SKM-1 (cell line): Measurements from ENCODE around the gene MYO5B.

Source experiments
- DNase-seq: peaks from one replicate; lab custom pipeline; 2025; ENCODE audit not compliant: unreplicated experiment; lab: John Stamatoyannopoulos, UW

MYO5B gene

DNA sequence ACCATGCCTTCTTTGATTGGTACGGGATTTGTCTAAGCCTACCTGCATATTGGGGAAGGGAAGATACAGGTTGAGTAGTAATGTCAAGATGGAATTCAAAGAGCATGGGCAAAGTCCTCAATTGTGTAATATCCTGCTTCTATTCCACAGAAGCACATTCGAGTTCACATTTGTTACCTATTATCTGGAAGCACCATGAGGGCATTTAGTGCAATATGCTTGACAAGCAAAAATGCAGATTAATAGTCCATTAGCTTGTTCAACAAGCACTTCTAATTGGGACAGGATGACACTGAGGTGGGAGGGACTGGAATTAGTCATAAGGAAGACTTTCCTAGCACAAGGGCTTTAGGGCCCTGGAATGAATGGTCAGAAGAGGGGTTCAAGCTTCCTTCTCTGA lies 40.5 kb downstream of the MYO5B start:
- DNase-seq, result no peak

DNA sequence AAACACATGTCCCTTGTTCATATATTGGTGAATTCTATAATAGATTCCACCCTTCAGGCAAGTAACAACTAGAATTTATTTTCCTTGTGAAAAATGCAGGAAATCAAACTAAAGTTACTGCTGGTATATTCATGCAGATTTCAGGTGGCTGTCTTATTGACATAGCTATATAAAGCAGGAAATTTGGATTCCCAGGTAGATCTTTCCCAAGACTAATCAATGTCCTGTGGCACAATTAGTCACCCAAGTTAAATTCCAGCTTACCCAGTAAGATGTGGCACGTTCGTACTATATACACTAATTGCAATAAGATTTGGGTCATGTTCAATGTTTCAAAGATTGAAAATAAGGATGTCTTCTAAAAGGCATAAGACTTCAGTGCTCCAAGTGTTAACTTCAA lies 42.0 kb downstream of the MYO5B start:
- no peak for DNase-seq

DNA sequence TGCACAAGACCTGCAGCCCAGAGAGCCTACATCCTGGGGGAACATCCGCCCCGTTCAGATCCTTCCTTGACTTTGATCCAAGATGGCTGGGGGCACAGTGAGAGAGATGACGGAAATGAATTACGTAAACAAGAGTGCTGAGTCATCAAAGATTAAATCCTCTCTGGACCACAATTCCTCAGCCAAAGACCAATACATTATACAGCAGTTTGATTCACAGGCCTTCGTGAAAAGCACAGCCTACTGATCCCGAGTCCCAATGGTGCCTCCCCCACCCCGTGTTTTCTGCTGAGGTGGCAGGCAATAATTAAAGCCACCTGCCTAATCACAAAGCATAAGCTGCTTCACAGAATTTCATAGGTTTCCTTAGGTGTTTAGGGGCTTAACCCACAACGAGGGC lies 43.0 kb downstream of the MYO5B start:
- DNase-seq, result no peak

DNA sequence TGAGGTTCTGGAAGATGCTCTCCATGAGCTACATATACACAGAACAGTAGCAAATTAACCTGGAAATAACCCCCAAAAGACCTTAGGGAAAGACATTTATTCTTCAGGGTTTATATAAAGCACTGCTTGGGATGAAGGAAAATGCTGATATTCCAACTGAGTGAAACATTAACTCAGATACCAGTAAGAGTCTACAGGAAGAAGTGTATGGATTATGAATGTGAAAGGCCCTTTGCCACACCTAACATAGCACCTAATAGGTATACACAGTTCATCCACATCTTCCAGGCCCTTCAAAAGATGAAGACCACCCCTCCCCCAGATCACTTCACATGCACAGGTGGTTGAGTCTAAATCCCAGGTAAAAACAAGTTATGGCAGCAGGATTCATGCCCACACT lies 50.4 kb downstream of the MYO5B start:
- no peak for DNase-seq

DNA sequence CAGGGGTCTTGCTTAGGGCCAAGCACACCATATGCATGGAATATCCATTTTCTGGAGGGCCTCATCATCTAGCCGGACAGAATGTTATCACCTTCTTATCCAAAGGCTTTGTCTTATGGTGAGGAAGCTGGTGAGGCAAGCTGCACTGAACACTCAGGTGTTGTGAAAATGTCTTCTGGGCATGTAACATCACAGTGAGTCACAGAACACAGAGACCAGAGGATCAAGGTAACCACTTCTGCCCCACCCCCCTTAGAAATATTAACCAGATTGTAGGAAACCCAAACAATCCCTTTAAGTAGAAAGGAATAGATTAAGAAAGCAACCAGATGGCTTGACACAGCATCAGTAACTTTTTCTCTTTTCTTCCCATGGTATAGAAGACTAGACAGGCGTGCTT lies 51.1 kb downstream of the MYO5B start:
- DNase-seq, result no peak

DNA sequence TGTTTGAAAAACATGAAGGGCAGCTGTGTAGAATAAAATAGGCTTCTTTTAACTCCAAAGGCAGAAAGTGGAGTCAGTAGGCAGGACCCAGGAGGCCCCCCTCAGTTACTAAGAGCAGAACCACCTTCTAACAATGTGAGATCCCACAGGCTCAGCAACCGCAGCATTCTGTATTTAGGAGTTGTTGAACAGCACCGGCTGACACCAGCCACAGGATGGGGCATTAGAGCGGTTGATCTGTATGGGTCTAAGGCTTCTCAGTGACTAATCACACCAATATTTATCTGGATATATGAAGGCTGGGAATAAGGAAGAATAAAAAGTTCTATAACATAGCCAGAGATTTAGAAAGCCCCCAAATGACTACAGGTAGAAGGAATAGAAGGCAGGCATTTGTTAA lies 51.7 kb downstream of the MYO5B start:
- no peak for DNase-seq

DNA sequence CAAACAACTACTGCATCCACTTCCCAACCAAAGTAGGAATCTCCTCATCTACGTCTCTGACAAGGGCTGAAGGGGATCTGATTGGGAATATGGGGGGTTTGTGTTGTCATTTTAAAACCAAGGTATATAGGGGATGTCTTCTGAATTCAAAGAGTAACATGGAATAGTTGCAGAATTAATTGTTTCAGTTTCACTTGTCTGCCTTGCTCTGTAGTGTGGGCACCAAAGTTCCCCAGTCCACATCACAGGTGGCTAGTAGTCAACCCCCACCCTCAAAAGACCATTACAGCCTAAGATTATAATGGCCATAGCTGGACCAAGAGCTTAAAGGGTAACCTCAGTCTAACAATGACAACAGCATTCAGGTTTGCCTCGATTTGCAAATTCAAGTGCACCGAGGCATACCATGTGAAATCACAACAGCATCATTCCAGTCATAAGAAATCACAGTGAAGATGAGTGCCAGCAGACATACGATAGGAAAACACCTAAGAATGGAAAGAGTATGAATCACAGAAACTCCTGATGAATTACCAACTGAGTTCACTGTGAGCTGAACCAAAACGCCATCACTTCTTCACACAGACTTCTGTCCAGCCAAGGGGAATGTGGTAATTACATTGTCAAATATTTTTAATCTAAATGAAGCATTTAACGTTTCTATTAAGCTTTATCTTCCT lies 52.4 kb downstream of the MYO5B start:
- DNase-seq, result no peak

DNA sequence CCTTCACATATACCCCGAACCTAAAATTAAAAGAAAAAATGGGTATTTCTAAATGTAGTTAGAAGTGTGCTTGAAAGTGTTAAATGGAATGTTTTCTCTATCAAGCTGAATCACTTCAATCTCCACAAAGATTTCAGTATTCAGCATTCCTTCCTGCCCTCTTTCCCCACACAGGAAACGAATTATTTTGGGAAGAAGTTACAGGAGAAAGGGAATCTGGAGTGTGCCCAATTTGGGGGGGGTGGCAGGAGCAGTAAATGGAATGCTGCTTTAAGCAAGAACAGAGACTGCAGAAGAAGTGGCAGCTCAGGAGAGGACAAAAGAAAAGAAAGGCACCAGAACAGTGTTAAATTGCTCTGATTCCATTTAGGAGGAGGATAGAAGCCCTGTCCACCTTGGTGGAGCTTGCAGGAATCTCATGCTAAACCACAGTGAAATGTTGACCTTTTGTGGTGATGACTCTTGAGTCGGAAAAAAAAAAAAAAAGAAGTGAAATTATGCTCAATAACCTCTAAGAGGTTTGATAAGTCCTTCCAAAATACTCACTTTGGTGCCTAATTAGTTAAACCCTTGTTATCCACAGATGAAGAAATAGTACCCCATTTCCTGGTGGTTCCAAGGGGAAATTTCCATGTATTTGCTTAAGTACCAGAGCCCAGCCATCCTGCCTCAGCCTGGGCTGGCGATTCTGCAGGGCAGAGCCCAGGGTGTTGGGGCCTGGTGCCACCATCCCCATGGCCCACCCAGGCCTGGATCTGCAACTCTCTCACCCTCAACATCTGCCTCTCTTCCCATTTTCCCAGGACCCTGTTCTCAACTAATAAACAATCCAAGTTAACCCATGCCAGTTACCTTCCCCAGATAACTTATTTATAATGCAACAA lies 56.5 kb downstream of the MYO5B start:
- DNase-seq, result no peak

DNA sequence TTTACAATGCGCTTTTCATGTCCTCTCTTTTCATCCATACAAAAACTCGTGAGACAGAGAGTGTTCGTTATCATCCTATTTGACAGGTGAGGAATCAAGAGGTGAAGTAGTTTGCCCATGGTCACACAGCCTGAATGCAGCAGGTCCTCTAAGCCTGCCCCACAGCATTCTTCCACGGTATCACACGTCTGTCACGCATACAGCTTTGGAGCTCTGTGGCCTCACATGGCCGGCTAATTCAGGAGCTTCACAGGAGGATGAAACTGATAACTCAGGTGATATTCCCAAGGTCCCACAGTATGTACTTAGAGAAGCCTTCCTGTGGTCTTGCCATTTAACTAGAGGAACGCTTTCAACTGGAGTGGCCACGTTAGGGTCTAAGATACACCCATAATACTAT lies 59.0 kb downstream of the MYO5B start:
- no peak for DNase-seq

DNA sequence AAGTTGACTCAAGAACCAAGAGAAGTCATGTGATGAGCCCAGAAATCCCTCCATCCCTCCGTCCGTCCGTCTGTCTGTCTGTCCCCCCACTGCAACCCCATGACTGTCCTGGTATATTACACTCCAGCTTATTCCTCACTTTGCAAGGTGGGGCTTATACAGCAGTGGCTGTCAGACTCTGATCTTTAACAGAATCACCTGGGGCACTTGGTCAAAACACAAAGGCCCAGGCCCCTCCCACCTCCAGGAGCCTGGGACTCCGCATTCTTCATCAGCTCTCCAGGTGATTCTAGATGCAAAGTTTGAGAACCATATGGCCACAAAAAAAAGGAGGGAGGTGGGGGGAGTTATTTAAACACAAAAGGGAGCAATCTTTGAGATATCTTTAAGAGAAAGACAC lies 61.4 kb downstream of the MYO5B start:
- DNase-seq, result no peak

DNA sequence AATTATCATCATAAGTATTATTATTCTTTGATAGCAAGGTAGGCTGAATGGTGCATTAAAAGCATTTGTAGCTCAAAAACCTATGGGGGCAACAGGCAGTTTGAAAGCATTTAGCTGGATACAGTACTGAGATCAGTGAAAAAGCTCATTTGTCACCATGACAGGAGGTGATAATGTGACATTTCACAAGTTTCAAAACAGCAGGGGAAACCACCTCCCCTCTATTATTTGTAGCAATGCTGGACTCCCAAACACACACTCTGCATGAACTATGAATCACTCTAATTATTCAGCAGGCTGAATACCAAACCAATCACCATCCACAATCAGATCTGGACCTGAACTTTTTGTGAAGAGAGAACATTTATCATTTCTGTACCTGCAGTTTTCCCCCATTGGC lies 63.4 kb downstream of the MYO5B start:
- DNase-seq, result no peak

DNA sequence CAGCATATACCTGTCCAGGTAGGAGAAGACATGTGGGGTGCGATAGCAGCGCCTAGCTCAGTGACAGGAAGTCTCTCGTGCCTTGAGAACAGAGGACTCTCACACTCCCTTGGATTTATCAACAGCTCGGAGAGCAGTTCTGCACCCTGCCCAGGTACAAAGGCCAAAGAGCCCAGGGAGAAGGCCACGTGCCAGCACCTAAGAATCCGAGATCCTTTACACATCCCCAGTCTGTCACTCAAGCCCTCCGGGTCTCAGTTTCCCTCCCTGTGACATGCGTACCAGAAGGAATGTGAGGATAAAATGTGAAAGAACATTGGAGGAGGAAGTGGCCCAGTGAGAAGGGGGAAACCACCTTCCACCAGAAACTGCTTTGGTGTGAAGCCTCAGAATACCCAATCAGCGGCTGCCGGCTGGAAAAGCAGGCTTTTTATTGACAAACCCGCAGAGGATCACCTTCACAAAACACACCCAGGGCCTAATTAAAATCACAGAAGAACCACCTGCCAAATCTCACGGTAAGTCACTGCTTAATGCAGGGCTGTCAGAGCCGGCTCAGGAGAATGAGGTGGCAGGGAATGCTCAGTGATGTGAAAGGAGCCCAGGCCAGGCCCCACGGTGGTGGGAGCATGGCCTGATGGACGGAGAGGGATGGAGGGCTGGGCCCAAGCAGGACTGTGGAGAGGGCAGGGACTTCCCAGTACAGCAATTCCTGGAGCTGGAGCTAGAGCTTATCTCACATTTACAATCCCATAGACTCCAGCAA lies 66.3 kb downstream of the MYO5B start:
- DNase-seq, result no peak

DNA sequence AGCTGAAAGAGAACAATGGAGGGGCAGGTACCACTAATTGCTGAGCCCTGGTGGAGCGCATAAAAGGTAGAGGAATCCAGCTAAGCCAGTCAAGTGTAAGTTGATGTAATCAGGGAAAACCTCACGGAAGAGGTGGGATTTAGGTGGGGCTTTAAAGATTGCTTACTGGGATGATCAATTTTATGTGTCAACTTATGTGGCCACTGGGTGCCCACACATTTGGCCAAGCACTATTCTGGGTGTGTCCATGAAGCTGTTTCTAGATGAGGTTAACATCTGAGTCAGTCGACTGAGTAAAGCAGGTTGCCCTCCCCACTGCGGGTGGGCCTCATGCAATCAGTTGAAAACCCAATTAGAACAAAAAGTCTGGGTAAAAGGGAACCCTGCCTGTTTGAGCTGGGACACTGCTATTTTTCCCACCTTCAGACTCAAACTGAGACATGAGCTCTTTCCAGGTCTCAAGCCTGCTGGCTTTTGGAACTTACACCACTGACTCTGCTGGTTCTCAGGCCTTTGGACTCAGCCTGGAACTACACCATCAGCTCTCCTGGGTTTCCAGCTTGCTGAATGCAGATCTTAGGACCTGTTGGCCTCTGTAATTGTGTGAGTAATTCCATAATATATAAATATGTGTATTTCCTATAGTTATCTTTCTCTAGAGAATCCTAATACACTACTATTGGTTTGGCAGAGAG lies 67.3 kb downstream of the MYO5B start:
- no peak for DNase-seq

DNA sequence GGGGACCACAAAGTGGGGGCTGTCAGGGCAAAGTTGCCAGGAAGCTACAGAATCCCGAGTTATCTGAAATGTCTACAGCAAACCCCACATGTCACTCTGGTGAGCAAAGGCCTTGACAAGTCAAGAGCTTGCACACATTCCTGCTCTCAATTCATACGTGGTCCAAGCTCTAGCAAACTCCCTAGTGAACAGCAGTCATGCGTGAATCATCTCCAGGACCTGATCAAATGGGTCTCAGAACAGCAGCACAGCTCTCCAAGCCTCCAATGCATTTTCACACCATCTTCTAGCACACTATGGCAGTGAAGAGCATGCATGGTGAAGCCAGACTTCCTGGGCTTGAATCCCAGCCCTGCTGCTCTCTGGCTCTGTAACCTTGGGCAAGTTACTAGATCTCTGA lies 68.5 kb downstream of the MYO5B start:
- DNase-seq, result no peak

DNA sequence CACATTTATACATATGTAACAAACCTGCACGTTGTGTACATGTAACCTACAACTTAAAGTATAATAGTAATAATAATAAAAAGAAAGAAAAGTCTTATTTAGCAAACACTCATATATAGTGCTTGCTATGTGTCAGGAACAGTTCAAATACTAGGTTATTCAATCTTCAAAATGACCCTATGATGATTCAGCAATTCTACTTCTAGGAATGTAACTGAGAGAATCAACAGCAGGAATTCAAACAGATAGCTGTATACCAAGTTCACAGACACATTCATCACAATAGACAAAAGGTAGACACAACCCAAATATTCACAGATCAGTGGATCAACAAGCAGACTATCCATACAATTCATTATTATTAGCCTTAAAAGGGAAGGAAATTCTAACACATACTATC lies 69.5 kb downstream of the MYO5B start:
- DNase-seq, result no peak

DNA sequence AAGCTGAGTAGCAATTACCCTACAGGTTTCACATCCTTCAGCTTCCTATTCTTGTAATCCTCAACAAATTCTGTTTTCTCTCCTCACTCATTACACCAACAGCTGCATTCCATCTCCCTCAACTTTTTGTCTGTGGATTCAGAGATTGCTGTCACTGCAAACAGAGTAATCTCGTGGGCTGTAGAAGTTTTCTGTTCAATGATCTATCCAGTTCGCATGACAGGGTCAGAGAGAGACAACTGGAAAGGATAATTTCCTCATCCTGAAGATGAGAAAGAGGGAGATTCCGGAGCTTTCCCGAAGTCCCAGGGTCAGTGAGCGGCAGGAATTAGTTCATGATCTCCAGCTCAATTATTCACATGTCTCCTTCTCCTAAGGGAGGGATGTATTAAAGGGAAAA lies 75.7 kb downstream of the MYO5B start:
- DNase-seq, result no peak

DNA sequence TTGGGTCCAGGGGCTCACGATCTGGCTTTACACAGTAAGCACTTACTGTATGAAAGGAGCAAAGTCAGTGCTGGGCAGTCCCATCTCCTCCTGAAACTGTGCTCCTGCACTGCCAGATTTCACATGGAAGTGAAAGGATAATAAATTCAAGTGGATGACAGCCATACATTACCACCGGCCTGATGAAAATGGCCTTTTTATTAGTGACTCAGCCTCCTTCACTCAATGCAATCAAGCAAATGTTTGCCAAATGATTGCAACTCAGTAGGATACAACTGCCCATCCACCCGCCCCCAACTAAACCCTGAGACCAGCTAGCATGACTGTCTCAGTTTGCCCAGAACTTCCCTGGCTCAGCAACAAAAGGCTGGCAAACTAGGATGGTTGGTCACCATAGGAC lies 77.1 kb downstream of the MYO5B start:
- DNase-seq, result no peak

DNA sequence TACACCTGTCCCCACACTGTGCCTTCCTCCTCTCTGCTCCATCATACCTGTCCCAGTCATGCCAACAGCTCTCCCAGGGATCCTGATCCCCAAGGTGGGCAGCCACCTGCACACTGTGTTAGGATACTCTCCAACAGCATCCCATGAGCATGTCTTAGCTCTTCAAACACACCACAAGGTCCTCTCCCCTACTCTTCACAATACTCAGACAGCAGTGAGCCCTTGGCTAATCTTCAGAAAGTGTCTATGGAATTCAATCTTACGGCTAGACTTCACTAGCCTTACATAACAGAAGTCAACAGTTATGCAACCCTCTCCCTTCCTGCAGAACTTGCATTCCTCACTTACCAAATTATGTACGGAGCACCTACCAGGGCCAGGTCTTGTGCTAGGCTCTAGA lies 79.9 kb downstream of the MYO5B start:
- DNase-seq, result peak; percentile 6

DNA sequence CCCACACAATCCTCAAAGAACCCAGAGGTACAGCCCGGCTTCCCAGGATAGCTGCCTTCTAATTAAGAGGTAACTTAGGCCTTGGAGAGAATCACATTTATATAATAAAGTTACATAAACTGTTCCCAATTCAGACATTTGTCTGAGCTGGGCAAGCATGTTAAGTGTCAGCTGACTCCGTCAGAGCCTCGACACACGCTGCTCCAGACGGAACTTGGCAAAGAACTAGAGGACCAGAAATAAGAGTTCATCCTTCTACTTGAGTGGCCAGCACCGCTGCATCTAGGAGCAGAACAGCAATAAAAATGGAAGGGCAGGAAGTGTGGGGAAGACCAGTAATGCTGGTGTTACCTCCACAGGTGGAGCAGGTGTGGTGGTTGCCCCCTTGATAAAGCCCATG lies 80.5 kb downstream of the MYO5B start:
- DNase-seq, result no peak

DNA sequence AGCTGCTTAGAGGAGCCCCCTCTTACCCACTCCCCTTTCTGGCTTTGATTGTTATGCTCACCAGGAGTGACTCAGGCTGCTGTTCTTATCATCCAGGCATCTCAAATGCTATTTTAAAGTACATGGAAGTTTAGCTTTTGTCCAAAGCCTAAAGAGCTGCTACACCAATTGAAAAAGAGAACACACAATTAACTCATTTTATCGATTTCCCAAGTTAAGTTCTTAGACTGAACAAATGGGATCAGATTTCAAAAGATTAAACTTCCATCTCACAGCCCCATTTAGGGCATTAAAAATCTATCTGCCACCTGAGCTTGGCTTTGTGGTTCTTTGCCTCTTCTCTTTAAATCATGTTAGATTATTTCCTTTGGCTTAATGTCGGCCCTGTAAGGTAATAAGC lies 81.2 kb downstream of the MYO5B start:
- DNase-seq, result no peak

DNA sequence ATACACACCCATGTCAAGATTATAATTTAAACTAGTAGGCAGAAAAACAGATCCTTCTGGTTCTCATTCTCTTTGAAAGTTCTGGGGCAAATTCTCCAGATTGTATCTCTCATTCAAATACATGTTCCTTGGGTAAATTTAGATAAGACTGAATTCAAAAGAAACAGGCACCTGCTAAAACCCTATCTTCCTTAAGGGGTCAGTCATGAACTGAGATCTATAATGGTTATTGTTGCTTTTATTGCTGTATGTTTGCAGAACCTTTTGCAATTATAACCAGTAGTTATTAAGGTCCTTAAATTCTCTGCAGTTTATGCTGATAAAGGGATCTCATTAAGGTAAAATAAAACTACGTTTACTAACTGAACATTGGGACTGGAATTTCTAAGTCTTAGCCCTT lies 83.5 kb downstream of the MYO5B start:
- no peak for DNase-seq
